BLaER1 (cell line): ENCODE results near the gene TMED6.

ENCODE experiments used
- H3K27ac ChIP-seq: shearing (Covaris generic); formaldehyde crosslinking; 2 replicates; pipeline ENCODE4 v1.8.1; 2022
- H3K27me3 ChIP-seq: shearing (Covaris generic); formaldehyde crosslinking; 2 replicates; pipeline ENCODE4 v1.8.1; 2022
- H3K36me3 ChIP-seq: shearing (Covaris generic); formaldehyde crosslinking; 2 replicates; pipeline ENCODE4 v1.8.1; 2022
- H3K4me1 ChIP-seq: shearing (Covaris generic); formaldehyde crosslinking; 2 replicates; pipeline ENCODE4 v1.8.1; 2022
- H3K4me2 ChIP-seq: shearing (Covaris generic); formaldehyde crosslinking; 2 replicates; pipeline ENCODE4 v1.8.1; 2022
- H3K4me3 ChIP-seq: shearing (Covaris generic); formaldehyde crosslinking; 2 replicates; pipeline ENCODE4 v1.8.1; 2022
- H3K9ac ChIP-seq: shearing (Covaris generic); formaldehyde crosslinking; 2 replicates; pipeline ENCODE4 v1.8.1; 2022
- H3K9me3 ChIP-seq: shearing (Covaris generic); formaldehyde crosslinking; 2 replicates; pipeline ENCODE4 v1.8.1; 2022
- H4K20me1 ChIP-seq: shearing (Covaris generic); formaldehyde crosslinking; 2 replicates; pipeline ENCODE4 v1.8.1; 2022
- Cebpa-rat ChIP-seq: shearing (Covaris generic); IDR thresholded peaks from 2 replicates; pipeline ENCODE4 v1.8.1; 2022

TMED6 gene

GRCh38 chr16:69351309-69352027 is at the start of gene TMED6:
TSS of gene TMED6 (minus strand) at chr16:69351786. CDS start at chr16:69351753, 33 bp downstream.
- Histone ChIP-seq H3K9ac (no peak within 1 kb of the TSS), H3K27ac (0 out of 2 replicates have a peak within 1 kb of the TSS, but pooled peaks have one; percentile 2), H3K4me2 (no peak within 1 kb of the TSS), H3K4me3 (no peak within 1 kb of the TSS), H3K4me1 (no peaks in the 10 kb centered on the region; the same call in 1 of the 2 replicates), H3K27me3 (no peaks in the 10 kb centered on the region), H3K9me3 (no peaks in the 10 kb centered on the region), H3K36me3 (peaks cover 75% of the 10 kb centered on the region), H4K20me1 (no peaks in the 10 kb centered on the region)
- no peak for TF ChIP-seq Cebpa-rat

GRCh38 chr16:69399361-69399760 is 47.8 kb upstream of the TMED6 start:
- no peak overlapping the region for H3K27ac ChIP-seq
- no peaks in the 10 kb centered on the region for H4K20me1 ChIP-seq
- no peak overlapping the region for H3K4me2 ChIP-seq
- no peaks in the 10 kb centered on the region for H3K27me3 ChIP-seq
- H3K4me1 ChIP-seq, result peaks cover 33% of the 10 kb centered on the region
- no peak overlapping the region for H3K9ac ChIP-seq
- no peak for TF ChIP-seq Cebpa-rat
- H3K9me3 ChIP-seq, result no peaks in the 10 kb centered on the region
- H3K4me3 ChIP-seq, result no peak overlapping the region
- H3K36me3 ChIP-seq, result no peaks in the 10 kb centered on the region

DNA sequence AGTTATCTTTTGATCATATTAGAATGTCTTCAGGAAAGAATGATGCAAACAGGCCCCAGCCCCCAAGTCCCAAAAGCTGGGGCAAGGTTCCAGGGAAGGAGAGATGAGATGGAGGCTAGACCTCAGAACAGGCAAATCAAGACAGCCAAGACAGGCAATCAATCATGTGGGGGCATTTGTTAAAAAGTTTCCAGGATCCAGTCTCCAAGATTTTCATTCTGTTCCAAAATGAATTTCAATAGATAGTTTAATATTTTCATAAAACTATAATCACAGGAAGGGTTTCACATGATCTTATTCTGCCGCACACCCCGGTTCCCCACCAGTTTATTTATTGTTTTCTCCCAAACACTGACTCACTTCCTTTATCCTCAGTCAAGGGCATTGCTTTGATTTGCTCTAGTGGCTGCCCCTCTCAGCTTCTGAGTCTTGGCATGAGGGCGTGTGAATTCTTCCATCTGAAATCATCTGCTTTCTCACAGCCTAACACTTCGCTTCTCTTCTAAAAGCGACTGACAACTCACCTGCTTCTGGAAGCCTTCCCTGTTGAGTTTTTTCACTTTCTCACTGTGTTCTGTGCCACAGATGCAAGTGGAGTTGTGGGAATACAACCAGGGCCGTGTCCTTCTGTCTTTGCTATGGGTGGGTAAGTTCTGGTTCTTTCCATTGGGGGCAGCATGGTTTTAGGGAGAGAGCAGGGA is 46.4 kb upstream of the TMED6 start:
- no peaks in the 10 kb centered on the region for H3K27me3 ChIP-seq
- H3K9me3 ChIP-seq, result no peaks in the 10 kb centered on the region
- H3K36me3 ChIP-seq, result no peaks in the 10 kb centered on the region
- H4K20me1 ChIP-seq, result no peaks in the 10 kb centered on the region
- H3K9ac ChIP-seq, result no peak overlapping the region
- no peak overlapping the region for H3K27ac ChIP-seq
- no peak for TF ChIP-seq Cebpa-rat
- H3K4me1 ChIP-seq, result peaks cover 32% of the 10 kb centered on the region
- no peak overlapping the region for H3K4me2 ChIP-seq
- no peak overlapping the region for H3K4me3 ChIP-seq

GRCh38 chr16:69396187-69397061 is 44.8 kb upstream of the TMED6 start:
- H3K4me1 ChIP-seq, result peaks cover 20% of the 10 kb centered on the region
- no peak overlapping the region for H3K4me3 ChIP-seq
- no peaks in the 10 kb centered on the region for H3K27me3 ChIP-seq
- H3K9me3 ChIP-seq, result no peaks in the 10 kb centered on the region
- peak overlapping the region; percentile 64 for H3K4me2 ChIP-seq
- 0 out of 2 replicates have a peak, but pooled peaks have one; percentile 50 for TF ChIP-seq Cebpa-rat
- peak overlapping the region; percentile 69 for H3K27ac ChIP-seq
- no peaks in the 10 kb centered on the region for H4K20me1 ChIP-seq
- H3K36me3 ChIP-seq, result no peaks in the 10 kb centered on the region
- H3K9ac ChIP-seq, result peak overlapping the region; percentile 51

- H3K9ac ChIP-seq, result no peak overlapping the region
- peaks cover 20% of the 10 kb centered on the region for H3K4me1 ChIP-seq
- no peaks in the 10 kb centered on the region for H4K20me1 ChIP-seq
- peak overlapping the region; percentile 64; the same call in 1 of the 2 replicates for H3K4me2 ChIP-seq
- no peaks in the 10 kb centered on the region for H3K27me3 ChIP-seq
- no peak overlapping the region for H3K27ac ChIP-seq
- H3K36me3 ChIP-seq, result no peaks in the 10 kb centered on the region
- H3K4me3 ChIP-seq, result no peak overlapping the region
- no peaks in the 10 kb centered on the region for H3K9me3 ChIP-seq
- TF ChIP-seq Cebpa-rat, result no peak
These were observed 44.2 kb upstream of the TMED6 start for GRCh38 chr16:69395859-69396186.

DNA sequence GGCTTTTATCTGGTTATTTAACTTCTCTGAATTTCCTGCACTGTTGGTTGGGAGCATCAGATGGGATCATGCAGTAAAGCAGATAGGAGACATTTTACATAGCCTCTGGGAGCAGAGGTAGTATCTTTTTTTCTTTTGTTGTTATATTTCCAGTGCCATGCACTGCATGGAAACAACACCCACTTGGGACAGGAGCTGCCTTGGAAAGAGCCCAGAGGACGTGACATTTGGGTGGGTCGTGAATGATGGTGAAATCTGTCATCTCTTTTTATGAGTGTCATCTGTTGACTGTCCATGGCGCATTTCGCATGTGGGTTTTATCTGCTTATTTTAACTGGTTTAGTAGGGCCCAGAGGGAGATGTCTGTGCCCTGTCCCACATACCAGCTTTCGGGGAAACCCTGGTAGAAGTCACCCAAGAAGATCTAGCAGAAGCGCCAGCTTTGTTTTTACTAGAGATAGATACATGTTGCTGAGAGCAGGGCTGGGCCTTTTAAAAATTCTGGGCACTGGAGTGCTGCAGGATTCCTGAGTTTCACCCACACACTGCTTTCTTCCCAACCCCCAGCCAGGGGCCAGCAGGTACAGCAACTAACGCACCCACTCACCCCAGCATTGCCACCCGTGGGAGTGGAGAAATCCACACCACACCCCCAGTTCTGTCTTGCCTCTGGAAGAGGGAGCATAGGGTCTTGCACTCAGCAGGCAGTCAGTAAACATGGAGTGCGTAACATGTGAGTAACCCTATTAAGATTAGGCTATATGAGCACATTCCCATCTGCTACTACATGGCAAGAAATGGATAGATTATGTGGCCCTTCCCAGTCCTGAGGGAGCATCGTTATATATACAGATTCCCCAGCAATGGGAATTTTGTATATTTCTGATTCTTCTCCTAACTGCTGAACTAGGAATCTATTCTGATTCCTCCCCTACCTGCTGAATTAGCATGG is 42.6 kb upstream of the TMED6 start:
- H3K27ac ChIP-seq, result no peak overlapping the region
- H3K4me1 ChIP-seq, result peaks cover 20% of the 10 kb centered on the region
- no peaks in the 10 kb centered on the region for H3K36me3 ChIP-seq
- no peaks in the 10 kb centered on the region for H4K20me1 ChIP-seq
- no peaks in the 10 kb centered on the region for H3K27me3 ChIP-seq
- H3K9me3 ChIP-seq, result no peaks in the 10 kb centered on the region
- no peak overlapping the region for H3K4me2 ChIP-seq
- no peak overlapping the region for H3K4me3 ChIP-seq
- TF ChIP-seq Cebpa-rat, result no peak
- no peak overlapping the region for H3K9ac ChIP-seq

DNA sequence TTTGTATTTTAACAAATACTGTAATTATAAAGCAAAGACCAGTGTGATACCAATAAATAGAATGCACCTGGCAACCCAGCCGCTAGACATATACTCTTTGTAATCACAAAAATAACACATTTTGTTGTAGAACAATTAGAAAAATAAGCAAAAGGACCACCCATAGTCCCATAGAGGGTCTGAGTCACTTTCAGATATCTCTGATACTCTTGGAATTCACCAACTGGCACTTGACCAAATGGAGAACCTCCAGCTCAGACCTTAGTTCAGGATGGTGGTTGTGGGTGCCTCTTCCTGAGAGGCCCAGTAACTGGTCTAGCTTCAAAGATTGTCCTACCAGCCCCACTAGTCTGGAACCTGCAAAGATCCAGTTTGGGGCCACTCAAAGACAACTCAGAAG is 35.0 kb upstream of the TMED6 start:
- peak overlapping the region; percentile 54; the same call in 1 of the 2 replicates for H3K4me2 ChIP-seq
- H3K36me3 ChIP-seq, result peaks cover 29% of the 10 kb centered on the region
- H3K27me3 ChIP-seq, result no peaks in the 10 kb centered on the region
- H3K9me3 ChIP-seq, result no peaks in the 10 kb centered on the region
- peaks cover 37% of the 10 kb centered on the region for H3K4me1 ChIP-seq
- 0 out of 2 replicates have a peak, but pooled peaks cover 6% of the 10 kb centered on the region for H4K20me1 ChIP-seq
- no peak overlapping the region for H3K27ac ChIP-seq
- H3K4me3 ChIP-seq, result 0 out of 2 replicates have a peak overlapping the region, but pooled peaks have one; percentile 85
- H3K9ac ChIP-seq, result no peak overlapping the region
- no peak for TF ChIP-seq Cebpa-rat

DNA sequence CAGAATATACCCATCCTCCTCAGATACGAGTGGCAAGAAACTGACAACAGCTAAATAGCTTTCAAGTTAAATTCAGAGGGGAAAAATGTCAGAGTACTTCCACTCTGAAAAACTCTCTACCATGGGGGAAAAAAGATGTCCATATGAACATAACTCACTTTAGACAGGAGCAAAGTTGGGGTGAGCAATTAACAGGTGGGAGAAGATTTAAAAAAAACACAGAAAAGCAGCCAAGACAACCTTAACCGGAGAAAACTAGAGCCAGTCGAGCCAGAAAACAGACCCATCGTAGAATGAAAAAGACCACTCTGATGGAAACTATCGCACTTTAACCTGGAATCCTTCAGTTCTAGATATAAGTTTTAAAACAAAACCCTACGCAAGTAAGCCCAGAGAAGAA is 33.4 kb upstream of the TMED6 start:
- TF ChIP-seq Cebpa-rat, result no peak
- Histone ChIP-seq H3K9me3 (no peaks in the 10 kb centered on the region), H3K4me3 (peak overlapping the region; percentile 85), H3K27ac (peak overlapping the region; percentile 92), H4K20me1 (0 out of 2 replicates have a peak, but pooled peaks cover 6% of the 10 kb centered on the region), H3K4me1 (peaks cover 45% of the 10 kb centered on the region), H3K9ac (peak overlapping the region; percentile 92), H3K36me3 (peaks cover 45% of the 10 kb centered on the region), H3K27me3 (no peaks in the 10 kb centered on the region), H3K4me2 (peak overlapping the region; percentile 86)

- no peak overlapping the region for H3K4me3 ChIP-seq
- peak overlapping the region; percentile 86 for H3K4me2 ChIP-seq
- peaks cover 45% of the 10 kb centered on the region for H3K4me1 ChIP-seq
- no peaks in the 10 kb centered on the region for H3K9me3 ChIP-seq
- no peaks in the 10 kb centered on the region for H3K27me3 ChIP-seq
- H3K9ac ChIP-seq, result no peak overlapping the region
- 0 out of 2 replicates have a peak, but pooled peaks cover 6% of the 10 kb centered on the region for H4K20me1 ChIP-seq
- peaks cover 70% of the 10 kb centered on the region for H3K36me3 ChIP-seq
- H3K27ac ChIP-seq, result no peak overlapping the region
- no peak for TF ChIP-seq Cebpa-rat
These were observed 30.8 kb upstream of the TMED6 start for GRCh38 chr16:69382421-69382820.
